ENCODE results near the gene SLC38A10.

The SLC38A10 gene

GRCh38 chr17:81336296-81336929 lies 41.3 kb upstream of the SLC38A10 start:
- Histone ChIP-seq H3K4me3 (ENCODE audit: low read depth, low read length) (no peak overlapping the region), H3K27ac (ENCODE audit: low read depth, low read length) (no peak overlapping the region), H3K36me3 (ENCODE audit: control insufficient read depth, insufficient read depth, low read length) (no peaks in the 10 kb centered on the region), H3K9ac (ENCODE audit: low read depth, low read length) (no peak overlapping the region), H3K4me1 (ENCODE audit: control insufficient read depth, insufficient read depth, low read length) (peaks cover 18% of the 10 kb centered on the region), H3K27me3 (ENCODE audit: control insufficient read depth, insufficient read depth, low read length) (peaks cover 24% of the 10 kb centered on the region), H3K9me3 (ENCODE audit: control insufficient read depth, insufficient read depth, low read length) (no peaks in the 10 kb centered on the region)

- Histone ChIP-seq H3K9me3 (ENCODE audit: control insufficient read depth, insufficient read depth, low read length) (no peaks in the 10 kb centered on the region), H3K27me3 (ENCODE audit: control insufficient read depth, insufficient read depth, low read length) (peaks cover 18% of the 10 kb centered on the region), H3K4me1 (ENCODE audit: control insufficient read depth, insufficient read depth, low read length) (peaks cover 21% of the 10 kb centered on the region), H3K27ac (ENCODE audit: low read depth, low read length) (no peak overlapping the region), H3K4me3 (ENCODE audit: low read depth, low read length) (no peak overlapping the region), H3K36me3 (ENCODE audit: control insufficient read depth, insufficient read depth, low read length) (no peaks in the 10 kb centered on the region), H3K9ac (ENCODE audit: low read depth, low read length) (no peak overlapping the region)
Observed at GRCh38 chr17:81335773-81336157, 40.7 kb upstream of the SLC38A10 start.

- H3K36me3 ChIP-seq (ENCODE audit: control insufficient read depth, insufficient read depth, low read length), result no peaks in the 10 kb centered on the region
- H3K4me1 ChIP-seq (ENCODE audit: control insufficient read depth, insufficient read depth, low read length), result peaks cover 23% of the 10 kb centered on the region
- H3K9ac ChIP-seq (ENCODE audit: low read depth, low read length), result no peak overlapping the region
- no peaks in the 10 kb centered on the region for H3K9me3 ChIP-seq (ENCODE audit: control insufficient read depth, insufficient read depth, low read length)
- peaks cover 12% of the 10 kb centered on the region for H3K27me3 ChIP-seq (ENCODE audit: control insufficient read depth, insufficient read depth, low read length)
- H3K4me3 ChIP-seq (ENCODE audit: low read depth, low read length), result no peak overlapping the region
- no peak overlapping the region for H3K27ac ChIP-seq (ENCODE audit: low read depth, low read length)
Observed at GRCh38 chr17:81334987-81335772, 40.1 kb upstream of the SLC38A10 start.

- Histone ChIP-seq H3K36me3 (ENCODE audit: control insufficient read depth, insufficient read depth, low read length) (no peaks in the 10 kb centered on the region), H3K4me3 (ENCODE audit: low read depth, low read length) (no peak overlapping the region), H3K9me3 (ENCODE audit: control insufficient read depth, insufficient read depth, low read length) (no peaks in the 10 kb centered on the region), H3K4me1 (ENCODE audit: control insufficient read depth, insufficient read depth, low read length) (peaks cover 23% of the 10 kb centered on the region), H3K9ac (ENCODE audit: low read depth, low read length) (no peak overlapping the region), H3K27ac (ENCODE audit: low read depth, low read length) (no peak overlapping the region), H3K27me3 (ENCODE audit: control insufficient read depth, insufficient read depth, low read length) (peaks cover 5% of the 10 kb centered on the region)
Observed at GRCh38 chr17:81334391-81334901, 39.3 kb upstream of the SLC38A10 start.

- H3K27me3 ChIP-seq (ENCODE audit: control insufficient read depth, insufficient read depth, low read length), result no peaks in the 10 kb centered on the region
- no peak overlapping the region for H3K9ac ChIP-seq (ENCODE audit: low read depth, low read length)
- no peaks in the 10 kb centered on the region for H3K9me3 ChIP-seq (ENCODE audit: control insufficient read depth, insufficient read depth, low read length)
- H3K4me1 ChIP-seq (ENCODE audit: control insufficient read depth, insufficient read depth, low read length), result peaks cover 26% of the 10 kb centered on the region
- H3K4me3 ChIP-seq (ENCODE audit: low read depth, low read length), result no peak overlapping the region
- no peaks in the 10 kb centered on the region for H3K36me3 ChIP-seq (ENCODE audit: control insufficient read depth, insufficient read depth, low read length)
- no peak overlapping the region for H3K27ac ChIP-seq (ENCODE audit: low read depth, low read length)
Observed at GRCh38 chr17:81333616-81334368, 38.7 kb upstream of the SLC38A10 start.

GRCh38 chr17:81332914-81333528 lies 37.9 kb upstream of the SLC38A10 start:
- Histone ChIP-seq H3K9me3 (ENCODE audit: control insufficient read depth, insufficient read depth, low read length) (no peaks in the 10 kb centered on the region), H3K27me3 (ENCODE audit: control insufficient read depth, insufficient read depth, low read length) (no peaks in the 10 kb centered on the region), H3K4me3 (ENCODE audit: low read depth, low read length) (no peak overlapping the region), H3K4me1 (ENCODE audit: control insufficient read depth, insufficient read depth, low read length) (peaks cover 28% of the 10 kb centered on the region), H3K36me3 (ENCODE audit: control insufficient read depth, insufficient read depth, low read length) (no peaks in the 10 kb centered on the region), H3K9ac (ENCODE audit: low read depth, low read length) (no peak overlapping the region), H3K27ac (ENCODE audit: low read depth, low read length) (no peak overlapping the region)

- no peak overlapping the region for H3K4me3 ChIP-seq (ENCODE audit: low read depth, low read length)
- H3K9me3 ChIP-seq (ENCODE audit: control insufficient read depth, insufficient read depth, low read length), result no peaks in the 10 kb centered on the region
- peaks cover 28% of the 10 kb centered on the region for H3K4me1 ChIP-seq (ENCODE audit: control insufficient read depth, insufficient read depth, low read length)
- no peaks in the 10 kb centered on the region for H3K36me3 ChIP-seq (ENCODE audit: control insufficient read depth, insufficient read depth, low read length)
- no peak overlapping the region for H3K9ac ChIP-seq (ENCODE audit: low read depth, low read length)
- H3K27ac ChIP-seq (ENCODE audit: low read depth, low read length), result no peak overlapping the region
- H3K27me3 ChIP-seq (ENCODE audit: control insufficient read depth, insufficient read depth, low read length), result no peaks in the 10 kb centered on the region
Observed at GRCh38 chr17:81332118-81332834, 37.2 kb upstream of the SLC38A10 start.

- Histone ChIP-seq H3K4me1 (ENCODE audit: control insufficient read depth, insufficient read depth, low read length) (peaks cover 28% of the 10 kb centered on the region), H3K36me3 (ENCODE audit: control insufficient read depth, insufficient read depth, low read length) (no peaks in the 10 kb centered on the region), H3K9ac (ENCODE audit: low read depth, low read length) (no peak overlapping the region), H3K27ac (ENCODE audit: low read depth, low read length) (no peak overlapping the region), H3K27me3 (ENCODE audit: control insufficient read depth, insufficient read depth, low read length) (no peaks in the 10 kb centered on the region), H3K9me3 (ENCODE audit: control insufficient read depth, insufficient read depth, low read length) (no peaks in the 10 kb centered on the region), H3K4me3 (ENCODE audit: low read depth, low read length) (no peak overlapping the region)
Observed at GRCh38 chr17:81331527-81332043, 36.5 kb upstream of the SLC38A10 start.

GRCh38 chr17:81330884-81331245 lies 35.8 kb upstream of the SLC38A10 start:
- no peaks in the 10 kb centered on the region for H3K27me3 ChIP-seq (ENCODE audit: control insufficient read depth, insufficient read depth, low read length)
- H3K4me1 ChIP-seq (ENCODE audit: control insufficient read depth, insufficient read depth, low read length), result peaks cover 28% of the 10 kb centered on the region
- no peak overlapping the region for H3K9ac ChIP-seq (ENCODE audit: low read depth, low read length)
- no peak overlapping the region for H3K27ac ChIP-seq (ENCODE audit: low read depth, low read length)
- H3K9me3 ChIP-seq (ENCODE audit: control insufficient read depth, insufficient read depth, low read length), result no peaks in the 10 kb centered on the region
- H3K4me3 ChIP-seq (ENCODE audit: low read depth, low read length), result no peak overlapping the region
- H3K36me3 ChIP-seq (ENCODE audit: control insufficient read depth, insufficient read depth, low read length), result no peaks in the 10 kb centered on the region

Data from HUES48 (cell line).